MM.1S (cell line): ENCODE results near the gene CARMIL1.

Experiments
- DNase-seq: peaks from one replicate; pipeline ENCODE4 v3.0.0-alpha.2; 2015
- H2AFZ ChIP-seq: fragments of 300-600 bp; sonication (generic); 2 replicates; pipeline ENCODE4 v1.6.0; 2016; ENCODE audit warnings: antibody characterized with exemption, low read length
- H3F3A ChIP-seq: fragments of 300-600 bp; sonication (generic); 2 replicates; pipeline ENCODE4 v1.6.1; 2016; ENCODE audit warnings: mild to moderate bottlenecking, antibody characterized with exemption, low read length, moderate library complexity, mixed read lengths; ENCODE audit not compliant: insufficient read depth
- H3K27ac ChIP-seq: fragments of 300-600 bp; sonication (generic); 2 replicates; pipeline ENCODE4 v1.5.1; 2016; ENCODE audit warnings: mild to moderate bottlenecking, low read length
- H3K27me3 ChIP-seq: fragments of 300-600 bp; sonication (generic); replicated peaks from 2 replicates; pipeline ENCODE4 v1.6.0; 2016; ENCODE audit warnings: low read length; ENCODE audit not compliant: insufficient read depth
- H3K36me3 ChIP-seq: fragments of 300-600 bp; sonication (generic); replicated peaks from 2 replicates; pipeline ENCODE4 v1.6.1; 2016; ENCODE audit warnings: mild to moderate bottlenecking, low read length, mixed read lengths; ENCODE audit not compliant: insufficient read depth
- H3K4me1 ChIP-seq: fragments of 300-600 bp; sonication (generic); 2 replicates; pipeline ENCODE4 v1.6.1; 2016; ENCODE audit warnings: low read length, mixed read lengths
- H3K4me2 ChIP-seq: fragments of 300-600 bp; sonication (generic); 2 replicates; pipeline ENCODE4 v1.6.0; 2016; ENCODE audit warnings: low read depth, low read length
- H3K4me3 ChIP-seq: fragments of 300-600 bp; sonication (generic); 2 replicates; pipeline ENCODE4 v1.5.1; 2016; ENCODE audit warnings: low read length, mixed read lengths
- H3K79me2 ChIP-seq: fragments of 300-600 bp; sonication (generic); 2 replicates; pipeline ENCODE4 v1.6.1; 2016; ENCODE audit warnings: mixed run types, low read length, mixed read lengths
- H3K9ac ChIP-seq: fragments of 300-600 bp; sonication (generic); 2 replicates; pipeline ENCODE4 v1.6.1; 2016; ENCODE audit warnings: low read length, mixed read lengths
- H3K9me2 ChIP-seq: fragments of 300-600 bp; sonication (generic); replicated peaks from 2 replicates; pipeline ENCODE4 v1.6.1; 2016; ENCODE audit warnings: mild to moderate bottlenecking, low read length, mixed read lengths; ENCODE audit not compliant: insufficient read depth
- H3K9me3 ChIP-seq: fragments of 300-600 bp; sonication (generic); replicated peaks from 2 replicates; pipeline ENCODE4 v1.6.1; 2016; ENCODE audit warnings: mild to moderate bottlenecking, low read length, mixed read lengths; ENCODE audit not compliant: insufficient read depth
- H4K20me1 ChIP-seq: fragments of 300-600 bp; sonication (generic); 2 replicates; pipeline ENCODE4 v1.6.1; 2016; ENCODE audit warnings: mild to moderate bottlenecking, low read length, moderate library complexity, mixed read lengths; ENCODE audit not compliant: insufficient read depth
- EZH2 ChIP-seq: fragments of 300-600 bp; sonication (generic); optimal IDR thresholded peaks from 2 replicates; pipeline ENCODE3; 2017; ENCODE audit warnings: low read depth, mild to moderate bottlenecking, antibody characterized with exemption, low read length, mixed read lengths
- EZH2phosphoT487 ChIP-seq: fragments of 300-600 bp; sonication (generic); IDR thresholded peaks from 2 replicates; pipeline ENCODE4 v1.6.1; 2018; ENCODE audit warnings: antibody characterized with exemption, low read length
- TF ChIP-seq, protein P1 (sequence below): fragments of 300-600 bp; sonication (generic); IDR thresholded peaks from 2 replicates; pipeline ENCODE4 v1.5.1; 2016; ENCODE audit warnings: antibody characterized with exemption, low read length, mixed read lengths

Gene CARMIL1

DNA sequence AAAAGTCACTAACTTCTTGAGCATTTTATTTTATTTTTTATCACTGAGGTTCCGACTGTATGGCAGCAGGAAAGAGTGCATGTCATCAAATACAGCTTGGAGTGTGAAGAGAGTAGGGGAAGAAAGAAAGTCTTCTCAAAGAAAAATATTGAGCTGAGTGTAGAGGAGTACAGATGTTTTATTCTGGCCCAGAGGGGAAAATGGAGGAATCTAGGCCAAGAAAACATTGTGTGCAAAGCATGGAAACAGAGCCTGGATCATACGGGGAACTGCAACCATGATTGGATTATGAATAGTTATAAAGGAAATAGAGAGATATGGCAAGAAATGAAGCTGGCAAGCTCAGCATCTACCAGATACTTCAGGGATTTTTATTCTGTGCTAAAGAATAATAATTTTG, 268.6 kb downstream of the CARMIL1 start:
- no peaks in the 10 kb centered on the region for H3K36me3 ChIP-seq
- TF ChIP-seq EZH2phosphoT487 (no peak), EZH2 (no peak)
- TF ChIP-seq, protein P1, sequence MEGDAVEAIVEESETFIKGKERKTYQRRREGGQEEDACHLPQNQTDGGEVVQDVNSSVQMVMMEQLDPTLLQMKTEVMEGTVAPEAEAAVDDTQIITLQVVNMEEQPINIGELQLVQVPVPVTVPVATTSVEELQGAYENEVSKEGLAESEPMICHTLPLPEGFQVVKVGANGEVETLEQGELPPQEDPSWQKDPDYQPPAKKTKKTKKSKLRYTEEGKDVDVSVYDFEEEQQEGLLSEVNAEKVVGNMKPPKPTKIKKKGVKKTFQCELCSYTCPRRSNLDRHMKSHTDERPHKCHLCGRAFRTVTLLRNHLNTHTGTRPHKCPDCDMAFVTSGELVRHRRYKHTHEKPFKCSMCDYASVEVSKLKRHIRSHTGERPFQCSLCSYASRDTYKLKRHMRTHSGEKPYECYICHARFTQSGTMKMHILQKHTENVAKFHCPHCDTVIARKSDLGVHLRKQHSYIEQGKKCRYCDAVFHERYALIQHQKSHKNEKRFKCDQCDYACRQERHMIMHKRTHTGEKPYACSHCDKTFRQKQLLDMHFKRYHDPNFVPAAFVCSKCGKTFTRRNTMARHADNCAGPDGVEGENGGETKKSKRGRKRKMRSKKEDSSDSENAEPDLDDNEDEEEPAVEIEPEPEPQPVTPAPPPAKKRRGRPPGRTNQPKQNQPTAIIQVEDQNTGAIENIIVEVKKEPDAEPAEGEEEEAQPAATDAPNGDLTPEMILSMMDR = no peak
- no peaks in the 10 kb centered on the region for H3K79me2 ChIP-seq
- no peaks in the 10 kb centered on the region for H3K9me2 ChIP-seq
- no peaks in the 10 kb centered on the region for H3K4me1 ChIP-seq
- no peak overlapping the region for H3K9ac ChIP-seq
- DNase-seq = no peak
- H3K9me3 ChIP-seq = no peaks in the 10 kb centered on the region
- no peak overlapping the region for H3K4me2 ChIP-seq
- no peak overlapping the region for H3K27ac ChIP-seq
- no peak overlapping the region for H3K4me3 ChIP-seq
- no peaks in the 10 kb centered on the region for H4K20me1 ChIP-seq
- no peaks in the 10 kb centered on the region for H3K27me3 ChIP-seq
- no peaks in the 10 kb centered on the region for H3F3A ChIP-seq
- no peak overlapping the region for H2AFZ ChIP-seq

GRCh38 chr6:25548451-25548850, 269.3 kb downstream of the CARMIL1 start:
- Histone ChIP-seq H3K9me2 (no peaks in the 10 kb centered on the region), H3K9ac (no peak overlapping the region), H3K4me2 (no peak overlapping the region), H3K4me3 (no peak overlapping the region), H3K27me3 (no peaks in the 10 kb centered on the region), H3K9me3 (no peaks in the 10 kb centered on the region), H4K20me1 (no peaks in the 10 kb centered on the region), H3K27ac (no peak overlapping the region), H3K79me2 (no peaks in the 10 kb centered on the region), H3K4me1 (no peaks in the 10 kb centered on the region), H2AFZ (no peak overlapping the region), H3F3A (no peaks in the 10 kb centered on the region), H3K36me3 (no peaks in the 10 kb centered on the region)
- TF ChIP-seq EZH2phosphoT487 (no peak), EZH2 (no peak)
- TF ChIP-seq, protein P1 = no peak
- DNase-seq = no peak

DNA sequence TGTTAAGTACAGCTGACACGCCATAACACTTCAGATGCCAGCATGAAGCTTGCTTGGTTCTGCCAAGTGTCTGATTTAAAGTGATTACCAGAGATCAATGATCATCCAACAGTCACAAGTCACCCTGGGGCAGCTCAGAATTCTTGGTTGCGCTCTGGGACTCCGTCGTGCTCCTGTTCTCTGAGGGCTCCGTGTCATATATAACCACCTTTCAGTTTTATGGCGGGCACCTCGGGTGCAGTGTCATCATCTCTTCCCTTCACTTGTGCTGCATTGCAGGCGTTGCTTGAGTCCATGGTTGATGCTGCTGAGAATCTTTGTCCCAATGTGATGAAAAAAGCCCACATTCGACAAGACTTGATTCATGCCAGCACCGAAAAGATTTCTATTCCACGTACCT, 271.5 kb downstream of the CARMIL1 start:
- H3F3A ChIP-seq = peaks cover 1% of the 10 kb centered on the region; the same call in 1 of the 2 replicates
- H3K27me3 ChIP-seq = no peaks in the 10 kb centered on the region
- H3K4me3 ChIP-seq = no peak overlapping the region
- no peak overlapping the region for H2AFZ ChIP-seq
- no peaks in the 10 kb centered on the region for H3K79me2 ChIP-seq
- TF ChIP-seq EZH2phosphoT487 = no peak
- TF ChIP-seq, protein P1 = no peak
- no peak for TF ChIP-seq EZH2
- DNase-seq = no peak
- no peaks in the 10 kb centered on the region for H3K36me3 ChIP-seq
- H3K4me2 ChIP-seq = no peak overlapping the region
- no peaks in the 10 kb centered on the region for H3K9me2 ChIP-seq
- H3K9me3 ChIP-seq = no peaks in the 10 kb centered on the region
- no peak overlapping the region for H3K27ac ChIP-seq
- H3K4me1 ChIP-seq = peaks cover 1% of the 10 kb centered on the region; the same call in 1 of the 2 replicates
- no peaks in the 10 kb centered on the region for H4K20me1 ChIP-seq
- no peak overlapping the region for H3K9ac ChIP-seq
